ENCODE results near the gene DGAT2. TPM values are rescaled to one million over a fixed set of nuclear protein-coding genes. Genes with fewer than 3 reads are reported as not detected.

DGAT2 gene
- total RNA-seq, 4 donors from 2014 or later: 2.4 to 7.7 (median 4.5) TPM

GRCh38 chr11:75781831-75782230, 13.3 kb downstream of the DGAT2 start:
- Histone ChIP-seq H3K9me3 (no peaks in the 10 kb centered on the region), H3K4me3 (no peak overlapping the region), H3K27me3 (no peaks in the 10 kb centered on the region), H3K36me3 (no peaks in the 10 kb centered on the region), H3K27ac (no peak overlapping the region), H3K4me1 (peaks cover 0 to 5% (median 0%) of the 10 kb centered on the region in 4 donors)
- TF ChIP-seq CTCF (IDR thresholded peaks at IDR 0.05): no peak
- TF ChIP-seq POLR2A (IDR thresholded peaks at IDR 0.05): no peak
- DNase-seq: no peak

GRCh38 chr11:75782540-75783263, 14.1 kb downstream of the DGAT2 start:
- H3K36me3 ChIP-seq: no peaks in the 10 kb centered on the region
- H3K4me3 ChIP-seq: no peak overlapping the region
- no peak for DNase-seq
- H3K27me3 ChIP-seq: no peaks in the 10 kb centered on the region
- H3K4me1 ChIP-seq: peaks cover 0 to 5% (median 0%) of the 10 kb centered on the region in 4 donors
- H3K9me3 ChIP-seq: no peaks in the 10 kb centered on the region
- H3K27ac ChIP-seq: no peak overlapping the region
- no peak for TF ChIP-seq POLR2A (IDR thresholded peaks at IDR 0.05)
- no peak for TF ChIP-seq CTCF (IDR thresholded peaks at IDR 0.05)

- no peaks in the 10 kb centered on the region for H3K9me3 ChIP-seq
- DNase-seq: no peak
- no peak overlapping the region for H3K4me3 ChIP-seq
- no peaks in the 10 kb centered on the region for H3K36me3 ChIP-seq
- H3K4me1 ChIP-seq: peaks cover 0 to 5% (median 0%) of the 10 kb centered on the region in 4 donors
- H3K27ac ChIP-seq: no peak overlapping the region
- H3K27me3 ChIP-seq: no peaks in the 10 kb centered on the region
- no peak for TF ChIP-seq POLR2A (IDR thresholded peaks at IDR 0.05)
- TF ChIP-seq CTCF (IDR thresholded peaks at IDR 0.05): no peak
These were observed 15.0 kb downstream of the DGAT2 start for GRCh38 chr11:75783416-75784084.

- H3K27ac ChIP-seq: no peak overlapping the region
- H3K4me3 ChIP-seq: no peak overlapping the region
- no peaks in the 10 kb centered on the region for H3K9me3 ChIP-seq
- no peaks in the 10 kb centered on the region for H3K36me3 ChIP-seq
- no peak for TF ChIP-seq POLR2A (IDR thresholded peaks at IDR 0.05)
- no peak for TF ChIP-seq CTCF (IDR thresholded peaks at IDR 0.05)
- peaks cover 0 to 5% (median 0%) of the 10 kb centered on the region in 4 donors for H3K4me1 ChIP-seq
- H3K27me3 ChIP-seq: no peaks in the 10 kb centered on the region
- DNase-seq: no peak
These were observed 15.5 kb downstream of the DGAT2 start for GRCh38 chr11:75784085-75784478.

- TF ChIP-seq POLR2A (IDR thresholded peaks at IDR 0.05) (no peak), CTCF (IDR thresholded peaks at IDR 0.05) (no peak)
These were observed 15.9 kb downstream of the DGAT2 start for GRCh38 chr11:75784506-75784905.

More at GRCh38 chr11:75784506-75784905, 15.9 kb downstream of the DGAT2 start:
- H3K36me3 ChIP-seq: no peaks in the 10 kb centered on the region
- no peak overlapping the region for H3K4me3 ChIP-seq
- H3K9me3 ChIP-seq: no peaks in the 10 kb centered on the region
- no peaks in the 10 kb centered on the region for H3K27me3 ChIP-seq
- DNase-seq: no peak
- H3K4me1 ChIP-seq: peaks cover 0 to 5% (median 0%) of the 10 kb centered on the region in 4 donors
- H3K27ac ChIP-seq: no peak overlapping the region

Measured in Peyer's patch (tissue), 4 donors.